Brain microvascular endothelial cell (primary cell): Measurements from ENCODE around the gene GFY.
A peak's percentile ranks its signal among the peaks of the same experiment; 100 is the strongest.

Experiments
- DNase-seq: peaks from one replicate; pipeline ENCODE4 v3.0.0-alpha.2; 2020
- H3K27ac ChIP-seq: fragments of 250-450 bp; sonication (Bioruptor Pico); 2 replicates; pipeline ENCODE4 v1.5.1; 2020; ENCODE audit warnings: mild to moderate bottlenecking, moderate library complexity
- H3K27me3 ChIP-seq: fragments of 250-450 bp; sonication (Bioruptor Pico); replicated peaks from 2 replicates; pipeline ENCODE4 v1.5.1; 2020; ENCODE audit warnings: mild to moderate bottlenecking
- H3K36me3 ChIP-seq: fragments of 250-450 bp; sonication (Bioruptor Pico); replicated peaks from 2 replicates; pipeline ENCODE4 v1.5.1; 2020; ENCODE audit warnings: mild to moderate bottlenecking
- H3K4me3 ChIP-seq: 2 replicates; pipeline ENCODE4 v1.5.1; 2011; ENCODE audit warnings: low read depth, mild to moderate bottlenecking, control low read depth, low read length, moderate library complexity
- CTCF ChIP-seq: IDR thresholded peaks from 2 replicates; pipeline ENCODE4 v1.5.1; 2011; ENCODE audit warnings: low read depth, mild to moderate bottlenecking, moderate library complexity, low read length, control low read depth, inconsistent platforms; ENCODE audit errors: missing control alignments
- in situ Hi-C: cut with HindIII; loops from 2 replicates; pipeline ENCODE4 v1.10.0; 2017; ENCODE audit warnings: low sequenced_read_pairs, low pct_ligation_motif_present

Gene GFY

GRCh38 chr19:49403404-49404187 is 21.6 kb upstream of the GFY start:
- in situ Hi-C loops: no loop called here
- Histone ChIP-seq H3K27me3 (no peaks in the 10 kb centered on the region), H3K27ac (no peak overlapping the region), H3K4me3 (no peak overlapping the region), H3K36me3 (no peaks in the 10 kb centered on the region)
- peak; percentile 22 for DNase-seq
- TF ChIP-seq CTCF: no peak

- Histone ChIP-seq H3K4me3 (no peak overlapping the region), H3K27ac (no peak overlapping the region), H3K27me3 (no peaks in the 10 kb centered on the region), H3K36me3 (no peaks in the 10 kb centered on the region)
- no peak for DNase-seq
- in situ Hi-C loops: no loop called here
- no peak for TF ChIP-seq CTCF
Observed at GRCh38 chr19:49407079-49407478, 18.1 kb upstream of the GFY start.

- Histone ChIP-seq H3K4me3 (no peak overlapping the region), H3K27ac (no peak overlapping the region), H3K27me3 (no peaks in the 10 kb centered on the region), H3K36me3 (no peaks in the 10 kb centered on the region)
- in situ Hi-C loops: no loop called here
- no peak for TF ChIP-seq CTCF
- no peak for DNase-seq
Observed at GRCh38 chr19:49407482-49408015, 17.6 kb upstream of the GFY start.

GRCh38 chr19:49408816-49409440 is 16.3 kb upstream of the GFY start:
- DNase-seq: no peak
- TF ChIP-seq CTCF: no peak
- no peak overlapping the region for H3K4me3 ChIP-seq
- no peaks in the 10 kb centered on the region for H3K36me3 ChIP-seq
- in situ Hi-C loops: no loop called here
- no peak overlapping the region for H3K27ac ChIP-seq
- H3K27me3 ChIP-seq: no peaks in the 10 kb centered on the region

- H3K36me3 ChIP-seq: no peaks in the 10 kb centered on the region
- TF ChIP-seq CTCF: no peak
- H3K4me3 ChIP-seq: no peak overlapping the region
- DNase-seq: no peak
- in situ Hi-C loops: no loop called here
- H3K27me3 ChIP-seq: no peaks in the 10 kb centered on the region
- H3K27ac ChIP-seq: no peak overlapping the region
Observed at GRCh38 chr19:49409441-49410029, 15.7 kb upstream of the GFY start.
